Tibial nerve (tissue), 3 donors: ENCODE results near the gene LSG1.

Experiments used
- CTCF ChIP-seq, 5 experiments: fragments of 200-600 bp in 3 of 5; fragments of 450-650 bp in 2 of 5; sonication (generic) in 3 of 5; IDR thresholded peaks; one replicate each; pipeline ENCODE4 v1.5.1; 2016 to 2019; ENCODE audit warnings: antibody characterized with exemption in 5 of 5, mild to moderate bottlenecking in 3 of 5, moderate library complexity in 2 of 5
- POLR2A ChIP-seq, 2 donors: fragments of 450-650 bp; IDR thresholded peaks; one replicate each; pipeline ENCODE4 v1.6.1; 2017; ENCODE audit warnings: antibody characterized with exemption in 2 of 2, mild to moderate bottlenecking in 2 of 2, moderate library complexity in 2 of 2

DNA sequence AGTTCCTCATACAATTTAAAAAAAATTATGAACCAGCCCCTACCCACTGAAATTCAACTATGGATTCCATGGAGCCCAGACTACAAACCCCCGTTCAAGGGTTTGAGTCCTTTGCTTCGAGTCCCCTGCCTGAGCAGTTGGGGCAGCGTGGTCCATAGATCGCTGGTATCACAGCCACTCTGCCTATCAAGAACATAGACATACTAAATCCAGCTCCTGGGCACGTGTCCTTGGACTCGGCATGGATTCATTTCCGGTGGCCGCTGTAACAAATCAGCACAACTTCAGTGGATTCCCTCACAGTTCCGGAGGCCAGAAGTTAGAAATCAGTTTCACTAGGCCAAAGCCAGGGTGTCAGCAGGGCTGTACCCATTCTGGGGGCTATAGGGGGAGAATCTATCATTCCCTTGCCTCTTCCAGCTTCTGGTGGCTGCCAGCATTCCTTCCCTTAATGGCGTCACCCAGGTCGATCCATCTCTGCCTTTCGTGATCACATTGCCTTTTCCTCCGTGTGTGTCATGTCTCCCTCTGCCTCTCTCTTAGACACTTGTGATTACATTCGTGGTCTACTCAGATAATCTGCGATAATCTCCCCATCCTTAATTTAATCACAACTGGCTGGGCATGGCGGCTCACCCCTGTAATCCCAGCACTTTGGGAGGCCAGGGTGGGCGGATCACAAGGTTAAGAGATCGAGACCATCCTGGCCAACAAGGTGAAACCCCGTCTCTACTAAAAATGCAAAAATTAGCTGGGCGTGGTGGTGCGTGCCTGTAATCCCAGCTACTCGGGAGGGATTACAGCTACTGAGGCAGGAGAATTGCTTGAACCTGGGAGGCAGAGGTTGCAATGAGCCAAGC is 34.2 kb downstream of the LSG1 start:
- TF ChIP-seq POLR2A (IDR thresholded peaks at IDR 0.05) (no peak), CTCF (IDR thresholded peaks at IDR 0.05) (no peak)
